ENCODE data around the gene YPEL2.
"Not testable (repeated sequence)": the region's sequence is repeated elsewhere in the genome, so short reads cannot be mapped to it uniquely, and the experiment has no call there.

YPEL2 gene

GRCh38 chr17:59296190-59296589, 35.3 kb upstream of the YPEL2 start:
- TF ChIP-seq CTCF (IDR thresholded peaks at IDR 0.05; ENCODE audit: insufficient read depth, missing control alignments) = no peak
- FAIRE-seq (no peak), DNase-seq (ENCODE audit: insufficient read length, low spot score) (no peak)

- no peak for TF ChIP-seq CTCF (IDR thresholded peaks at IDR 0.05; ENCODE audit: insufficient read depth, missing control alignments)
- DNase-seq (ENCODE audit: insufficient read length, low spot score) (no peak), FAIRE-seq (no peak)
These were observed 32.9 kb upstream of the YPEL2 start for GRCh38 chr17:59298521-59298920.

GRCh38 chr17:59299400-59300092, 31.9 kb upstream of the YPEL2 start:
- TF ChIP-seq CTCF (IDR thresholded peaks at IDR 0.05; ENCODE audit: insufficient read depth, missing control alignments) = no peak
- DNase-seq (ENCODE audit: insufficient read length, low spot score) (no peak), FAIRE-seq (no peak)

- FAIRE-seq (no peak), DNase-seq (ENCODE audit: insufficient read length, low spot score) (no peak)
- TF ChIP-seq CTCF (IDR thresholded peaks at IDR 0.05; ENCODE audit: insufficient read depth, missing control alignments) = no peak
These were observed 30.5 kb upstream of the YPEL2 start for GRCh38 chr17:59300941-59301340.

- FAIRE-seq (no peak), DNase-seq (ENCODE audit: insufficient read length, low spot score) (no peak)
- TF ChIP-seq CTCF (IDR thresholded peaks at IDR 0.05; ENCODE audit: insufficient read depth, missing control alignments) = no peak
These were observed 26.6 kb upstream of the YPEL2 start for GRCh38 chr17:59304811-59305210.

- no peak for TF ChIP-seq CTCF (IDR thresholded peaks at IDR 0.05; ENCODE audit: insufficient read depth, missing control alignments)
- DNase-seq (ENCODE audit: insufficient read length, low spot score) = no peak
- no peak for FAIRE-seq
These were observed 21.1 kb upstream of the YPEL2 start for GRCh38 chr17:59310263-59310920.

GRCh38 chr17:59311051-59311468, 20.4 kb upstream of the YPEL2 start:
- DNase-seq (ENCODE audit: insufficient read length, low spot score) (peak; percentile 38), FAIRE-seq (peak; percentile 21)
- peak; percentile 98 for TF ChIP-seq CTCF (IDR thresholded peaks at IDR 0.05; ENCODE audit: insufficient read depth, missing control alignments)

GRCh38 chr17:59311521-59311920, 19.9 kb upstream of the YPEL2 start:
- FAIRE-seq; DNase-seq (ENCODE audit: insufficient read length, low spot score): not testable (repeated sequence)

All from D721Med (cell line).